Sigmoid colon (tissue), 4 donors: ENCODE data around the gene TBX3.

ENCODE experiments used
- CTCF ChIP-seq, 4 experiments: fragments of 450-650 bp in 3 of 4; fragments of 200-600 bp in 1 of 4; IDR thresholded peaks; one replicate each; pipeline ENCODE4 v1.5.1; 2016 to 2019; ENCODE audit warnings: antibody characterized with exemption in 4 of 4, mild to moderate bottlenecking in 3 of 4, moderate library complexity in 2 of 4
- POLR2A ChIP-seq, 2 donors: fragments of 450-650 bp; IDR thresholded peaks; one replicate each; pipeline ENCODE4 v1.6.1; 2016; ENCODE audit warnings: antibody characterized with exemption in 2 of 2, mild to moderate bottlenecking in 2 of 2, moderate library complexity in 2 of 2
- POLR2AphosphoS5 ChIP-seq, 4 donors: sonication (generic); formaldehyde crosslinking; IDR thresholded peaks; one replicate each; pipeline ENCODE4 v1.6.1; 2017; ENCODE audit warnings: antibody characterized with exemption in 4 of 4

GRCh38 chr12:114676142-114676741 lies 7.7 kb downstream of the TBX3 start:
- TF ChIP-seq POLR2A (IDR thresholded peaks at IDR 0.05): no peak
- TF ChIP-seq CTCF (IDR thresholded peaks at IDR 0.05): no peak
- no peak for TF ChIP-seq POLR2AphosphoS5 (IDR thresholded peaks at IDR 0.05)
